ENCODE data around the gene PARN. TPM values are rescaled to one million over a fixed set of nuclear protein-coding genes. Genes with fewer than 3 reads are reported as not detected.

Gene PARN
- total and polyA plus RNA-seq, 9 of the 15 experiments (the other 6 are each of a cell fraction or from before 2014, with no cell fraction given): 9.6 to 51.3 (median 40.4) TPM

DNA sequence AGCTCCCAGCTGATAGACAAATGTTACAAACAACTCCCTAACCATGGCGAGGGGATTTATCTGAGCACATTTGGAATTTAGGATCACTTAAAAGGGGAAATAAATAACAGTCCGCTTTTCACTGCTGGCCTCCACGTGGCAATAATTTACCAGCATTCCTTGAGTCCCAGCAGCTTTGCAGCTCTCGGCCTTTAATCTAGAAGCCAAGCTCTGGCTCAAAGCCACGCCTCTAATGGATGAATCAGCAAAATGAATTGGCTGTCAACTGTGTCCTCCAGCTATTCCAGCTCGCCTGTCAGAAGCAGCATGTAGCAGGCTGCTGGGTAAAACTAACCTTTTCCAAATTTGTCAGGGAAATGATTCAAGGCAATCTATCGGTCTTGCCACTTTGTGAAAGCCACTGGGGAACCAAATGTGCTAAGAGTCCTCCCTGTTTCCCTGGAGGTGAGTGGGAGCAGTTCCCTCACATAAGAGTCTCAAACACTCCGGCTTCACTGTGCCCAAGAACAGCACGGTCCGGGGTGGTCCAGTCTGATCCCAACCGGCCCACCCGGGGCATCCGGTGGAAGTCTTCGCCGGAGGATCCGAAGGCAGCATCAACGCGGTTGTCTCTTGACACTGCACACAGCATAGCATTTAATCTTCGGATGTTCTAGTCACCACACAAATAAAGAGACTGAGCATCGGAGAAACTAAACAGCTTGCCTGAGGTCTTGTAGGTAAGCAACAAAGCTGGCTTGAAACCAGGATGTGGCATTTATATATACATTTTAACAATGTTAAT, 143.3 kb downstream of the PARN start (continued):
- no peak for TF ChIP-seq ZNF717 (CRISPR knock-in tag; IDR thresholded peaks at IDR 0.05)
- TF ChIP-seq, protein P1, sequence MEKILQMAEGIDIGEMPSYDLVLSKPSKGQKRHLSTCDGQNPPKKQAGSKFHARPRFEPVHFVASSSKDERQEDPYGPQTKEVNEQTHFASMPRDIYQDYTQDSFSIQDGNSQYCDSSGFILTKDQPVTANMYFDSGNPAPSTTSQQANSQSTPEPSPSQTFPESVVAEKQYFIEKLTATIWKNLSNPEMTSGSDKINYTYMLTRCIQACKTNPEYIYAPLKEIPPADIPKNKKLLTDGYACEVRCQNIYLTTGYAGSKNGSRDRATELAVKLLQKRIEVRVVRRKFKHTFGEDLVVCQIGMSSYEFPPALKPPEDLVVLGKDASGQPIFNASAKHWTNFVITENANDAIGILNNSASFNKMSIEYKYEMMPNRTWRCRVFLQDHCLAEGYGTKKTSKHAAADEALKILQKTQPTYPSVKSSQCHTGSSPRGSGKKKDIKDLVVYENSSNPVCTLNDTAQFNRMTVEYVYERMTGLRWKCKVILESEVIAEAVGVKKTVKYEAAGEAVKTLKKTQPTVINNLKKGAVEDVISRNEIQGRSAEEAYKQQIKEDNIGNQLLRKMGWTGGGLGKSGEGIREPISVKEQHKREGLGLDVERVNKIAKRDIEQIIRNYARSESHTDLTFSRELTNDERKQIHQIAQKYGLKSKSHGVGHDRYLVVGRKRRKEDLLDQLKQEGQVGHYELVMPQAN (IDR thresholded peaks at IDR 0.05; ENCODE audit: borderline replicate concordance): peak; percentile 79; the same call in 1 of the 2 replicates
- TF ChIP-seq CBX3 (IDR thresholded peaks at IDR 0.05; ENCODE audit: borderline replicate concordance in 1 of 2, low read length in 2 of 2): no peak
- TF ChIP-seq FOXK1 (CRISPR knock-in tag; IDR thresholded peaks at IDR 0.05; ENCODE audit: borderline replicate concordance): no peak
- TF ChIP-seq ARHGAP35 (IDR thresholded peaks at IDR 0.05; ENCODE audit: partially characterized antibody): no peak
- TF ChIP-seq POLR3G (IDR thresholded peaks at IDR 0.05; ENCODE audit: extremely low read depth, insufficient read length, insufficient replicate concordance): no peak
- TF ChIP-seq PTRF (tag; IDR thresholded peaks at IDR 0.05): no peak
- no peak for TF ChIP-seq NCOA1 (IDR thresholded peaks at IDR 0.05; ENCODE audit: low read depth)
- TF ChIP-seq YY1 (IDR thresholded peaks at IDR 0.05; ENCODE audit: borderline replicate concordance in 1 of 3, control insufficient read depth in 1 of 3, extremely low read depth in 1 of 3, insufficient read depth in 3 of 3, insufficient read length in 1 of 3, insufficient replicate concordance in 2 of 3, low read depth in 1 of 3, low read length in 2 of 3): peak in 1 of 3 experiments; percentile 8
- TF ChIP-seq NCOA2 (IDR thresholded peaks at IDR 0.05; ENCODE audit: partially characterized antibody in 2 of 2): no peak
- no peak for TF ChIP-seq TCF3 (CRISPR knock-in tag; IDR thresholded peaks at IDR 0.05)
- peak; percentile 43; the same call in 1 of the 2 replicates for TF ChIP-seq SMARCC2 (IDR thresholded peaks at IDR 0.05; ENCODE audit: low read depth)
- peak; percentile 98 for TF ChIP-seq MAFG (tag; conservative IDR thresholded peaks at IDR 0.05)
- TF ChIP-seq TEAD4 (IDR thresholded peaks at IDR 0.05; ENCODE audit: low read length): peak; percentile 58
- TF ChIP-seq TEAD4 (CRISPR knock-in tag; IDR thresholded peaks at IDR 0.05; ENCODE audit: borderline replicate concordance): no peak
- TF ChIP-seq SAFB2 (IDR thresholded peaks at IDR 0.05; ENCODE audit: borderline replicate concordance, low read depth, low read length, severe bottlenecking): no peak
- peak; percentile 99 for TF ChIP-seq NFE2 (IDR thresholded peaks at IDR 0.05; ENCODE audit: low read depth)
- TF ChIP-seq SMARCA4 (IDR thresholded peaks at IDR 0.05): peak; percentile 72; the same call in 1 of the 2 replicates
- TF ChIP-seq KHSRP (IDR thresholded peaks at IDR 0.05): no peak
- no peak for TF ChIP-seq CBX1 (IDR thresholded peaks at IDR 0.05; ENCODE audit: low read depth)

All from K562 (cell line).